Endodermal cell (in vitro differentiated cells): ENCODE measurements around the gene ILRUN. TPM values are rescaled to one million over a fixed set of nuclear protein-coding genes. Genes with fewer than 3 reads are reported as not detected.

Source experiments
- DNase-seq: peaks from one replicate; pipeline ENCODE4 v3.0.0-alpha.2; 2017
- H3K27ac ChIP-seq: 2 replicates; pipeline ENCODE4 v1.5.1; 2013; ENCODE audit warnings: mild to moderate bottlenecking, low read depth, low read length, moderate library complexity
- H3K27me3 ChIP-seq: 2 replicates; pipeline ENCODE4 v1.6.1; 2013; ENCODE audit warnings: mild to moderate bottlenecking, low read length, moderate library complexity; ENCODE audit not compliant: insufficient read depth, control insufficient read depth, poor library complexity, severe bottlenecking
- H3K36me3 ChIP-seq: 2 replicates; pipeline ENCODE4 v1.7.0; 2013; ENCODE audit warnings: mild to moderate bottlenecking, low read length, moderate library complexity; ENCODE audit not compliant: control insufficient read depth, insufficient read depth
- H3K4me1 ChIP-seq: one replicate; pipeline ENCODE4 v1.7.0; 2013; ENCODE audit warnings: low read length; ENCODE audit not compliant: control insufficient read depth, insufficient read depth
- H3K4me3 ChIP-seq: 2 replicates; pipeline ENCODE4 v1.5.1; 2013; ENCODE audit warnings: mild to moderate bottlenecking, low read length, moderate library complexity
- H3K9ac ChIP-seq: 2 replicates; pipeline ENCODE4 v1.6.1; 2013; ENCODE audit warnings: mild to moderate bottlenecking, low read length, moderate library complexity; ENCODE audit not compliant: poor library complexity, severe bottlenecking; ENCODE audit errors: extremely low read depth
- H3K9me3 ChIP-seq: 2 replicates; pipeline ENCODE4 v1.6.1; 2013; ENCODE audit warnings: mild to moderate bottlenecking, low read length, moderate library complexity; ENCODE audit not compliant: control insufficient read depth
- H3K27ac Mint-ChIP-seq: 2 replicates; pipeline ENCODE4 v1.8.0; 2020; ENCODE audit warnings: mixed read lengths
- H3K27me3 Mint-ChIP-seq: 2 replicates; pipeline ENCODE4 v1.8.0; 2021; ENCODE audit warnings: mild to moderate bottlenecking, mixed read lengths; ENCODE audit not compliant: insufficient read depth
- H3K36me3 Mint-ChIP-seq: 2 replicates; pipeline ENCODE4 v1.8.0; 2020; ENCODE audit warnings: low read depth, mixed read lengths
- H3K4me1 Mint-ChIP-seq: 2 replicates; pipeline ENCODE4 v1.8.0; 2020; ENCODE audit warnings: mixed read lengths
- H3K4me3 Mint-ChIP-seq: 2 replicates; pipeline ENCODE4 v1.8.0; 2020; ENCODE audit warnings: mild to moderate bottlenecking, moderate library complexity, mixed read lengths
- H3K9me3 Mint-ChIP-seq: 2 replicates; pipeline ENCODE4 v1.8.0; 2020; ENCODE audit warnings: mild to moderate bottlenecking, mixed read lengths
- total RNA-seq, 2 donors: library from RNA; stranded (reverse); fragmentation: NEBNext Ultra II Directional in 1 of 2; extraction: Animal tissue kit (Norgen Biotek cat#: 25700) in 1 of 2; gene quantifications; 2 replicates in 1 of 2; 3 replicates in 1 of 2; pipeline ENCODE4 v1.2.1, GENCODE V29; 2021
- TF ChIP-seq, protein P1 (sequence below): fragments of 200-600 bp; sonication (generic); conservative IDR thresholded peaks from 2 replicates; pipeline ENCODE4 v1.5.0; 2021; ENCODE audit warnings: antibody characterized with exemption, mild to moderate bottlenecking

ILRUN gene
- total RNA-seq, 2 donors from 2014 or later, result 73.0 to 90.5 TPM

DNA sequence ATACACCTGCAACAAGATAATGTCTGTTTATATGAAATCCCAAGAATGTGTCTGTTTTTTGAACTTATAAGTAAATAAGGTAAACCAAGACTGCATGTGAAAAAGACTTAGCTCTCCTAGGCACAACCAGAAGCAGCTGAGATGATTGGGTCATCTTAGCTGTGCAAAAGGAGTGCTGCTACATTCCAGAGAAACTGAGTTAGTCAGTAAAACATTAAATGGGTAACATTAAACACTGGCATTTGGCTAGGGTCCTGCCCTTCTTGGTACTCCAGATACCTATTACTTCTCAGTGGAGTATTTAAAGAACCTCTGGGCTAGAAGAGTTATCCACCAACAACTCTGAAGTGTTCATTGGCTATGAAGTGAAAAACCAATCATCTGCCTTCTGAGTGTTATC is 47.8 kb downstream of the ILRUN start:
- no peaks in the 10 kb centered on the region for H3K4me1 ChIP-seq
- Mint-ChIP-seq H3K27me3 (no peaks in the 10 kb centered on the region), H3K4me1 (peaks cover 8% of the 10 kb centered on the region), H3K4me3 (no peak overlapping the region), H3K27ac (no peak overlapping the region), H3K36me3 (peaks cover 29% of the 10 kb centered on the region), H3K9me3 (no peaks in the 10 kb centered on the region)
- H3K27ac ChIP-seq, result no peak overlapping the region
- H3K9me3 ChIP-seq, result no peaks in the 10 kb centered on the region
- H3K4me3 ChIP-seq, result no peak overlapping the region
- H3K9ac ChIP-seq, result no peak overlapping the region
- no peaks in the 10 kb centered on the region for H3K27me3 ChIP-seq
- no peak for DNase-seq
- TF ChIP-seq, protein P1, sequence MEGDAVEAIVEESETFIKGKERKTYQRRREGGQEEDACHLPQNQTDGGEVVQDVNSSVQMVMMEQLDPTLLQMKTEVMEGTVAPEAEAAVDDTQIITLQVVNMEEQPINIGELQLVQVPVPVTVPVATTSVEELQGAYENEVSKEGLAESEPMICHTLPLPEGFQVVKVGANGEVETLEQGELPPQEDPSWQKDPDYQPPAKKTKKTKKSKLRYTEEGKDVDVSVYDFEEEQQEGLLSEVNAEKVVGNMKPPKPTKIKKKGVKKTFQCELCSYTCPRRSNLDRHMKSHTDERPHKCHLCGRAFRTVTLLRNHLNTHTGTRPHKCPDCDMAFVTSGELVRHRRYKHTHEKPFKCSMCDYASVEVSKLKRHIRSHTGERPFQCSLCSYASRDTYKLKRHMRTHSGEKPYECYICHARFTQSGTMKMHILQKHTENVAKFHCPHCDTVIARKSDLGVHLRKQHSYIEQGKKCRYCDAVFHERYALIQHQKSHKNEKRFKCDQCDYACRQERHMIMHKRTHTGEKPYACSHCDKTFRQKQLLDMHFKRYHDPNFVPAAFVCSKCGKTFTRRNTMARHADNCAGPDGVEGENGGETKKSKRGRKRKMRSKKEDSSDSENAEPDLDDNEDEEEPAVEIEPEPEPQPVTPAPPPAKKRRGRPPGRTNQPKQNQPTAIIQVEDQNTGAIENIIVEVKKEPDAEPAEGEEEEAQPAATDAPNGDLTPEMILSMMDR, result no peak
- H3K36me3 ChIP-seq, result peaks cover 33% of the 10 kb centered on the region

Other genes starting within 250 kb of the ILRUN start
- gene PACSIN1, start 230.7 kb downstream of the ILRUN start, total RNA-seq, result 1 to 10 TPM; 7.2 to 7.3 TPM
- gene SPDEF, start 140.4 kb downstream of the ILRUN start, total RNA-seq, result 1 to 10 TPM; 1.1 to 2.6 TPM
- gene SNRPC, start 60.7 kb upstream of the ILRUN start, total RNA-seq, result 100 to 1,000 TPM; 150 to 159 TPM
- 10 to 100 TPM; 18.6 to 22.5 TPM for gene BLTP3A, start 95.3 kb upstream of the ILRUN start, total RNA-seq
- 10 to 100 TPM; 44.7 to 50.4 TPM for gene TAF11, start 191.3 kb upstream of the ILRUN start, total RNA-seq
- gene ANKS1A, start 192.5 kb upstream of the ILRUN start, total RNA-seq, result 10 to 100 TPM; 34.9 to 36.4 TPM